Stimulated activated effector memory CD8-positive, alpha-beta T cell treated with anti-CD3 and anti-CD28 coated beads, Interleukin-12 subunit alpha, Interleukin-12 subunit beta, amount 100 ng/mL, for 72 hours (primary cell): ENCODE data around the gene RBM7.
A peak's percentile ranks its signal among the peaks of the same experiment; 100 is the strongest.

Experiments
- ATAC-seq: fragments of 150-1000 bp; cut with Tn5 transposase; 2 replicates; pipeline ENCODE4 v1.10.0; 2021
- DNase-seq, 2 donors: peaks; one replicate each; pipeline ENCODE4 v3.0.0; 2021 to 2022; ENCODE audit warnings: low spot score in 2 of 2
- H3K27ac Mint-ChIP-seq: one replicate; pipeline ENCODE4 v1.8.0; 2022; ENCODE audit warnings: mild to moderate bottlenecking, mixed read lengths
- H3K36me3 Mint-ChIP-seq: one replicate; pipeline ENCODE4 v1.8.0; 2022; ENCODE audit warnings: mild to moderate bottlenecking, mixed read lengths
- H3K4me1 Mint-ChIP-seq: one replicate; pipeline ENCODE4 v1.8.0; 2022; ENCODE audit warnings: mixed read lengths
- H3K4me3 Mint-ChIP-seq: one replicate; pipeline ENCODE4 v1.8.0; 2022; ENCODE audit warnings: mild to moderate bottlenecking, mixed read lengths
- H3K9me3 Mint-ChIP-seq: one replicate; pipeline ENCODE4 v1.8.0; 2022; ENCODE audit warnings: mixed read lengths

The RBM7 gene

GRCh38 chr11:114430290-114430689 lies 29.8 kb downstream of the RBM7 start:
- H3K9me3 Mint-ChIP-seq: no peaks in the 10 kb centered on the region
- ATAC-seq (peak; percentile 36), DNase-seq (no peak)
- H3K4me1 Mint-ChIP-seq: no peaks in the 10 kb centered on the region
- H3K27ac Mint-ChIP-seq: no peak overlapping the region
- H3K36me3 Mint-ChIP-seq: no peaks in the 10 kb centered on the region
- H3K4me3 Mint-ChIP-seq: no peak overlapping the region

DNA sequence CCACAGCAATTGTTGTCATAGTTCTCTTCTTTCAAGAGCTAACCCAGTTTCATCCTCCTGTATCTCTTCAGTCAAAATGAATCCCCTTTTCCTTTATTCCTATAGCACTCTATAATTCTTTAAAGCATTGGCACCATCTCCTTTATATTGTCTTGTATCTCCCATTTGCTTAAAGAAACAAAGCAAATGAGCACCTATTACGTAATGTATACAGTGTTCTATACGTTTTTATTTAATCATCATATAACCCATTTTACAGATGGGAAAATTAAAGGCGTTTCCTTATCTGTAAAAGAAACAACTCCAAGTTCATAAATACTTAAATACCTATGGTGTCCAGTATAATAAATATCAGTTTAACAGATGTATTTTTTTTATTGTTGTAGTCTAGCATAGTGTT lies 32.4 kb downstream of the RBM7 start:
- no peaks in the 10 kb centered on the region for H3K4me1 Mint-ChIP-seq
- DNase-seq: no peak
- no peaks in the 10 kb centered on the region for H3K9me3 Mint-ChIP-seq
- H3K4me3 Mint-ChIP-seq: no peak overlapping the region
- ATAC-seq: no peak
- no peaks in the 10 kb centered on the region for H3K36me3 Mint-ChIP-seq
- H3K27ac Mint-ChIP-seq: no peak overlapping the region

- Mint-ChIP-seq H3K4me1 (no peaks in the 10 kb centered on the region), H3K36me3 (no peaks in the 10 kb centered on the region), H3K27ac (no peak overlapping the region), H3K9me3 (no peaks in the 10 kb centered on the region), H3K4me3 (no peak overlapping the region)
- ATAC-seq (no peak), DNase-seq (no peak)
These were observed 32.9 kb downstream of the RBM7 start for GRCh38 chr11:114433376-114433775.

DNA sequence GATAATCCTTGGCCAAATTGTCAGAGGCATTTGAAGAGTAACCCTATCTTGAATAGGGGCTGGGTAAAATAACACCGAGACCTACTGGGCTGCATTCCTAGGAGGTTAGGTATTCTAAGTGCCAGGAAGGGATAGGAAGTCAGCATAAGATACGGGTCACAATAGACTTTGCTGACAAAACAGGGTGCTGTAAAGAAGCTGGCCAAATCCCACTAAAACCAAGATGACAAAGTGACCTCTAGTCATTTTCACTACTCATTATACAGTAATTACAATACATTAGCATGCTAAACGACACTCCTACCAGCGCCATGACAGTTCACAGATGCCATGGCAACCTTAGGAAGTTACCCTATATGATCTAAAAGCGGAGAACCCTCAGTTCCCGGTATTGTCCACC lies 37.8 kb downstream of the RBM7 start:
- no peak overlapping the region for H3K4me3 Mint-ChIP-seq
- H3K4me1 Mint-ChIP-seq: peaks cover 29% of the 10 kb centered on the region
- peaks cover 27% of the 10 kb centered on the region for H3K36me3 Mint-ChIP-seq
- H3K27ac Mint-ChIP-seq: no peak overlapping the region
- ATAC-seq (no peak), DNase-seq (no peak)
- H3K9me3 Mint-ChIP-seq: no peaks in the 10 kb centered on the region

DNA sequence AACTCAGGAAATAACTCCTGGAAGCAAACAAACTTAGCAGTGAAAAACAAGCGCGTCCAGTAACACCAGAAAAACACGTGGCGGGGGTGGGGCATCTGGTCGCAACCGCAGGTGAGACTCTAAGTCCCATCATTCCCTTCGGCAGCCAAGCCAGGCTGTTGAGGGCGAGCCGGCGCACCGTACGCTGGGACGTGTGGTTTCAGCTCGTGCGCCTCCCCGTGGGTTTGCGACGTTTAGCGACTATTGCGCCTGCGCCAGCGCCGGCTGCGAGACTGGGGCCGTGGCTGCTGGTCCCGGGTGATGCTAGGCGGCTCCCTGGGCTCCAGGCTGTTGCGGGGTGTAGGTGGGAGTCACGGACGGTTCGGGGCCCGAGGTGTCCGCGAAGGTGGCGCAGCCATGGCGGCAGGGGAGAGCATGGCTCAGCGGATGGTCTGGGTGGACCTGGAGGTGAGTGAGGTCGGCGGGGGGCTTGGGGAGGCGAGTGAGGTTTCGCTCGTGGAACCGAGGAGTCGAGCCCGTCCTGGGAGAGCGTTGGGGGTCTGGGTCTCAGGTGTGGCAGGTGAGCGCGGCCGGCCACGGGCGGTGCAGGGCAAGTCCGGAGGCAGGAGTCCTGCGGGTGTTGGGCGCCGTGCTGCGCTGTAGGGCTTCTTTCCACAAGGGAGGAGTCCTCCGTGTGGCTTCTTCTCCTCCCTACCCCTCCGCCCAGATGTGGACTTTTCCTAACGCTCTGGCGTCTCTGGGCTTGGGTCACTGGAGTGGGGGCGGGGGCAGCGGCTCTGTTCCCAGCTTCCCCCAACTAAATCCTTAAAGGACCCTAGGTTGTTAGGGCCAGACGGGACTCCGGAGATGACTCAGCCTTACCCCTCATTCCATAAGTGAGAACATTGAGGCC lies 39.0 kb downstream of the RBM7 start, which contains the start of gene REXO2:
Gene REXO2, plus strand, starts transcription at position 239 of the 892 bp plus-strand sequence. Its CDS starts 62 bp downstream, at position 301.
- Mint-ChIP-seq H3K27ac (peak within 1 kb of the TSS; percentile 97), H3K4me3 (peak within 1 kb of the TSS; percentile 99), H3K4me1 (peaks cover 29% of the 10 kb centered on the region), H3K36me3 (peaks cover 37% of the 10 kb centered on the region), H3K9me3 (no peaks in the 10 kb centered on the region)
- peak; percentile 84 to 95 for DNase-seq
- ATAC-seq: peak; percentile 98

DNA sequence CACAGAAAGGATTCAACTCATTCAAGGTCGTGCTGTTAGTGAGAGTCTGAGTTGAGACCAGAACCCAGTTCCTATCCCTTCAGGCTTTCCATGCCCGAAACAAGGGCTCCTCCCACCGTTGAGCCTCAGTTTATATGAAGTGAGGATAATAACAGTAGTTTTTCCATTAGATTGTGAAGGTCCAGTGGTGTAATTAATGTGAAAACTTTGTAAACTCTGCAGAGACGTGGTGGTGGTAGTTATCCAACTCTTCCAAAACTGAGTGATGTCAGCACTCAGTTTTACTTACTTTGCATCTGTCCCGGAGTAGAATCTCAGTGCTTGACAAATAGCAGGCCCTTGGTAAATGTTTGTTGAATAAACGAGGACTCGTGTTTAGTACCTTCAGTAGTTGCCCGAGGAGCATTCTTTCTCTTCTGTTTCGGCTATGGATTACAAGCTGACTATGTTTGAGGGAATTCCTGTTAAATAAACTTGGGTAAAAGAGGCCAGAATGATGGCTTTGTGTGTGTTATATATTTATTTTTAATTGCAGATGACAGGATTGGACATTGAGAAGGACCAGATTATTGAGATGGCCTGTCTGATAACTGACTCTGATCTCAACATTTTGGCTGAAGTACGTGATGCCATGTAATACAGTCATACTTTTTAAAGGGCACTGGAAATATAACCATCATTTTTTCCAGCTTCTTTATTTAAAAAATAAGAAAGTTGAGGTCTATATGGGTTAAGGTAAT lies 39.8 kb downstream of the RBM7 start:
- peak overlapping the region; percentile 97 for H3K27ac Mint-ChIP-seq
- DNase-seq (no peak), ATAC-seq (no peak)
- peaks cover 29% of the 10 kb centered on the region for H3K4me1 Mint-ChIP-seq
- H3K36me3 Mint-ChIP-seq: peaks cover 42% of the 10 kb centered on the region
- H3K9me3 Mint-ChIP-seq: no peaks in the 10 kb centered on the region
- H3K4me3 Mint-ChIP-seq: peak overlapping the region; percentile 99

DNA sequence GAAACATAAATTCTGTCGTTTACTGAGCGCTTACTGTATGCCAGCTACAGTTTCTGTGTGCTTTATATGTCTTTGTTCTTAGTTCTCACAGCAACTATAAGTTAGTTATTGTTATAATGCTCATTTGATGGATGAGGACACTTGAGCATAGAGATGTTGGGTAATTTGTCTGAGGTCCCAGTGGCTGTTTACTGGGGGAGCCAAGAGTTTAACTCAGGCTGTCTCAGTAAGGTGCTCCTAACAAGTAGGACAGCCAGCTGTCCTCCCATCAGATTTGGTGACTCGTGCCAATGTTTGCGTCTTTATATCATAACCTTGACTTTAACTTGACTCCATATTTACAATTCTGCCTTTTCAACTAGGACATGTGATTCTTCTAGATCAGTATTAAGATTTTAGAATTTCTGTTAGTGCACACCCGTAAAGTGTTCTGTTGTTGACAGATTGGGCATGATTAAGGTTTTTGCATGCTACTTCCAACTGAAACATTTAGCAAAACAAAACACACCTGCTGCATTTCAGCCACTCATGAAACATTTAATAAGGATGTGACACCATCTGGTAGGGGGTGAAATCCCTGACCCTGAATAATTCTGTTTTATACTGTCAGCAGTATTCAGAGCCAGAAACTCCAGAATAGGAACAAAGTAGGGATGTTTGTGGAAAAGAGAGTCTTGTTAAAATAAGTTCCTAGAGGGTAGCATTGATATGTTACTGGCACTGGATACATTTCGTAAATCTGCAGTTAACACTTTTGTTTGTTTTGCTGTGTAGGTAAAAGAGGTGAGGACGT lies 40.7 kb downstream of the RBM7 start:
- Mint-ChIP-seq H3K4me3 (peak overlapping the region; percentile 99), H3K27ac (no peak overlapping the region), H3K4me1 (peaks cover 30% of the 10 kb centered on the region), H3K36me3 (peaks cover 48% of the 10 kb centered on the region), H3K9me3 (no peaks in the 10 kb centered on the region)
- no peak for DNase-seq
- ATAC-seq: no peak

GRCh38 chr11:114441921-114442320 lies 41.5 kb downstream of the RBM7 start:
- H3K9me3 Mint-ChIP-seq: no peaks in the 10 kb centered on the region
- DNase-seq: no peak
- no peak overlapping the region for H3K27ac Mint-ChIP-seq
- no peak for ATAC-seq
- H3K36me3 Mint-ChIP-seq: peaks cover 56% of the 10 kb centered on the region
- no peak overlapping the region for H3K4me3 Mint-ChIP-seq
- peaks cover 36% of the 10 kb centered on the region for H3K4me1 Mint-ChIP-seq

DNA sequence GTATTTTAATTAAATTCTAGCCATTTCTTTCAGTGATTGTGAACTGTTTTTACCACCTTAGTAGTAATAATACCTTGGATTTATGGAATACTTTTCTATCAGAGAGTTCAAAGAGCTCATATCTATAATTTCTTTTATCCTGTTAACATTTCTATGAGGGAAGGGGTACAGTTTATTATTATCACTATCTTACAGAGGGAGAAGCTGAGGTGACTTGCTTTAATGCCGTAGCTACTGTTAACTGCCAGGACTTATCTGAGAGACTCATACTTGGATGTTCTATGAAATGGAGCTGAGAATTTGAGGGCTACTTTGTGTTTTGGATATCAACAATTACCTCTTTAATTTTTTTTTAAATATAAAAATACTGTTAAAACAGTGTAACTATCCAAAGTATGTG lies 42.1 kb downstream of the RBM7 start:
- H3K27ac Mint-ChIP-seq: no peak overlapping the region
- peaks cover 42% of the 10 kb centered on the region for H3K4me1 Mint-ChIP-seq

GRCh38 chr11:114447444-114447843 lies 47.0 kb downstream of the RBM7 start:
- H3K4me1 Mint-ChIP-seq: peaks cover 13% of the 10 kb centered on the region
- DNase-seq (no peak), ATAC-seq (no peak)
- no peaks in the 10 kb centered on the region for H3K9me3 Mint-ChIP-seq
- H3K4me3 Mint-ChIP-seq: no peak overlapping the region
- H3K27ac Mint-ChIP-seq: no peak overlapping the region
- H3K36me3 Mint-ChIP-seq: peaks cover 78% of the 10 kb centered on the region

More for the DNA sequence above, 42.1 kb downstream of the RBM7 start:
- ATAC-seq: no peak
- no peak overlapping the region for H3K4me3 Mint-ChIP-seq
- no peak for DNase-seq
- no peaks in the 10 kb centered on the region for H3K9me3 Mint-ChIP-seq
- H3K36me3 Mint-ChIP-seq: peaks cover 62% of the 10 kb centered on the region

DNA sequence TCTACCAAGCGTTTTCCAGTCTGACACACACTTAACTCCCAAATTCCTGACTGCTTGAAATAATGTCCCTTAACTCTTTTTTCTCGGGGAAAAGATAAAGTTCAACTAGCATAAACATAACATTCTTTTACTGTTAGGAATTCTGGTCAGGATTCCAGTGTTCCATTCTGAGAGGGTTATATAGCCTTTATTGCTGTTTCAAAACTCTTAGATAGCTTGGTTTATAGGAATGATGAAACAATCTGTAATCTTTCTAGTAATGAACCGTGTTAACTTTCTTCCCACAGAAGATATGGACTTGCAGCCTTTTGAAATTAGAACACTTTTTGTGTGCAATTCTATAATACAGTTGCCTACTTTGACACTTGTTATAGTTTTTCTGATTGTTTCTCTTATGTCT lies 47.4 kb downstream of the RBM7 start:
- Mint-ChIP-seq H3K9me3 (no peaks in the 10 kb centered on the region), H3K4me1 (peaks cover 13% of the 10 kb centered on the region), H3K4me3 (no peak overlapping the region), H3K36me3 (peaks cover 76% of the 10 kb centered on the region), H3K27ac (no peak overlapping the region)
- DNase-seq (no peak), ATAC-seq (no peak)

DNA sequence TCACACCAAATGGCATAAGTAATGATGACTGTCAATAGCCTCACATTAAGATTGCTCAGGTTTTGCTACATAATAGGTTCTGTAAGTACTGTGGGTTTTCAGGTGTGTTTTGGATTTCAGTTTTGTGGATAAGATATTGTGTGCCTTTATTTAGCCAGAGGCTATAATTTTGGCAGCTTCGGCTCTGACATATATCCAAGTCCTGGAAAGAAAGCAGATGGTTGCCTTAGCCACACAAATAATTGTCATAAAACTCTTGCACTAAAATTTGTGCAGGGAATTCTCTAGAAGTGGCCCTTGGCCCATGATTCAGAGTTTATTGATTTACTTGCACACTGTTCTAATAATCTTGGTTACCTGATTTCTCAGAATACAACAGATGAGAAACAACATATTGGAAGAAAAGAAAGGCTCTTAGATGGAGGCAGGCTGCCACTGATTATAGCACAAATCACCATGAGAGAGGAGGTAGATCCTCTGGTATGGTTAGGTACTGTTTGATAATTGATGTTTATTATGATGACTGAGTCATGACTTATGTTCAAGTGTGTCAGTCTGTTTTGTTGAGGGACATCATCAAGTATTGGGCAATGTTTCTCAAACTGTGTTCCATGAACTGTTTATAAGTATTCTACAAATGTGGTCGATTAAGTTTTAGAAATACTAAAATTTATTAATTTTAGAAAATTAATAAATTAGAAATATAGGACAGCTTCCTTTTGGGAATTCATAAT lies 48.5 kb downstream of the RBM7 start:
- Mint-ChIP-seq H3K4me3 (no peak overlapping the region), H3K4me1 (peaks cover 13% of the 10 kb centered on the region), H3K36me3 (peaks cover 66% of the 10 kb centered on the region), H3K9me3 (no peaks in the 10 kb centered on the region), H3K27ac (no peak overlapping the region)
- DNase-seq (no peak), ATAC-seq (no peak)

DNA sequence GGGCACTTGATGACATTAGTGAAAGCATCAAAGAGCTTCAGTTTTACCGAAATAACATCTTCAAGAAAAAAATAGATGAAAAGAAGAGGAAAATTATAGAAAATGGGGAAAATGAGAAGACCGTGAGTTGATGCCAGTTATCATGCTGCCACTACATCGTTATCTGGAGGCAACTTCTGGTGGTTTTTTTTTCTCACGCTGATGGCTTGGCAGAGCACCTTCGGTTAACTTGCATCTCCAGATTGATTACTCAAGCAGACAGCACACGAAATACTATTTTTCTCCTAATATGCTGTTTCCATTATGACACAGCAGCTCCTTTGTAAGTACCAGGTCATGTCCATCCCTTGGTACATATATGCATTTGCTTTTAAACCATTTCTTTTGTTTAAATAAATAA lies 49.4 kb downstream of the RBM7 start:
- no peak for DNase-seq
- H3K4me3 Mint-ChIP-seq: no peak overlapping the region
- H3K27ac Mint-ChIP-seq: no peak overlapping the region
- H3K4me1 Mint-ChIP-seq: peaks cover 13% of the 10 kb centered on the region
- H3K36me3 Mint-ChIP-seq: peaks cover 57% of the 10 kb centered on the region
- no peak for ATAC-seq
- H3K9me3 Mint-ChIP-seq: no peaks in the 10 kb centered on the region

DNA sequence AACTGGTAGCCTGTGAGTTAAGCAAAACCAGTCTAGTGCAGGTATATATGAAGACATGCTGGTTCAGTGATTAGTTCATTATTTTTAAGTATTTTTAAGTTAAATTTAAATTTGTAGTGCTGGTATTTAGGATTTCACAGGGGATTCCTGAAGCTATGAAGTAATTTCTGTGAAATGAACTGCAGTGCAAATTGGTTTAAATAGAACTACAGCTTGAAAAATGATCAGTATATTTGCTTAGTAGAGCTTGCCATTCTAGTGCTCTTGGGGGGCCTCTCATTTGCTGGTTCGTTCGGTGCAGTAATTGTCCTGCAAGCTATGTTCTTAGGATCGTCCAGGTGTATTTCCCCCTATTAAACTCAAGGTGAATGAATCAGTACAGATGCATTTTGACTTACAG lies 51.9 kb downstream of the RBM7 start:
- no peaks in the 10 kb centered on the region for H3K9me3 Mint-ChIP-seq
- H3K4me1 Mint-ChIP-seq: peaks cover 2% of the 10 kb centered on the region
- ATAC-seq (no peak), DNase-seq (no peak)
- H3K36me3 Mint-ChIP-seq: peaks cover 38% of the 10 kb centered on the region
- no peak overlapping the region for H3K4me3 Mint-ChIP-seq
- no peak overlapping the region for H3K27ac Mint-ChIP-seq
